ENCODE results near the gene HS2ST1. TPM values are rescaled to one million over a fixed set of nuclear protein-coding genes. Genes with fewer than 3 reads are reported as not detected.
"Not testable (repeated sequence)": the region's sequence is repeated elsewhere in the genome, so short reads cannot be mapped to it uniquely, and the experiment has no call there.

HS2ST1 gene
- total and polyA plus RNA-seq, 10 of the 15 experiments (the other 5 are each of a cell fraction or from before 2014, with no cell fraction given): 5.4 to 30.8 (median 18.6) TPM

GRCh38 chr1:86988835-86989234 lies 74.4 kb downstream of the HS2ST1 start:
- in situ Hi-C loops (cut with MboI): no loop called here
- ATAC-seq (no peak), DNase-seq (ENCODE audit: low read depth, low spot score) (no peak), FAIRE-seq (no peak)
- whole genome bisulfite sequencing (ENCODE audit: insufficient coverage, insufficient replicate concordance, low lambda C conversion rate, missing lambda C conversion rate): 98% methylated on average over 7 of the region's 7 CpGs
- RAD21 ChIA-PET (ENCODE audit: unreplicated experiment): no interaction called here
- Histone ChIP-seq H3K4me3 (no peak overlapping the region), H2AFZ (ENCODE audit: control insufficient read depth, low read depth, low read length) (no peak overlapping the region), H3K36me3 (ENCODE audit: control insufficient read depth in 2 of 2, insufficient read depth in 2 of 2, low read length in 1 of 2) (no peaks in the 10 kb centered on the region), H3K9ac (ENCODE audit: control insufficient read depth, insufficient read depth, low read length) (no peak overlapping the region), H4K20me1 (ENCODE audit: control insufficient read depth, insufficient read depth) (no peaks in the 10 kb centered on the region), H3K9me3 (replicated peaks; ENCODE audit: control insufficient read depth, insufficient read depth, low read length) (no peaks in the 10 kb centered on the region), H3K27me3 (replicated peaks in 1 of 2; ENCODE audit: control insufficient read depth in 2 of 2, insufficient read depth in 2 of 2, low read length in 1 of 2) (no peaks in the 10 kb centered on the region), H3K4me2 (ENCODE audit: control insufficient read depth, insufficient read depth) (no peak overlapping the region), H3K79me2 (ENCODE audit: control insufficient read depth, insufficient read depth, low read length) (no peaks in the 10 kb centered on the region; the same call in 1 of the 2 replicates), H3K4me1 (ENCODE audit: control insufficient read depth, insufficient read depth, low read length) (no peaks in the 10 kb centered on the region), H3K27ac (ENCODE audit: control insufficient read depth, insufficient read depth) (no peak overlapping the region)
- POLR2A ChIA-PET: interaction anchor here (1.0 kb wide), 1 partner anchor 11 kb away, joined by 3 read pairs; no protein-coding TSS in a partner anchor
- CTCF ChIA-PET: interaction anchor here (1.7 kb wide), 1 partner anchor 12 kb away, joined by 6 read pairs; no protein-coding TSS in a partner anchor
- SMC1A ChIA-PET (ENCODE audit: uncharacterized antibody, unreplicated experiment): interaction anchor here (0.9 to 1.0 kb wide), 3 partner anchors 12 to 57 kb away, joined by 3 to 4 read pairs (median 3); no protein-coding TSS in a partner anchor
- no peak for TF ChIP-seq CTCF (IDR thresholded peaks at IDR 0.05 in 2 of 3, conservative IDR thresholded peaks at IDR 0.05 in 1 of 3; ENCODE audit: control insufficient read depth in 2 of 3, extremely low read depth in 1 of 3, insufficient read depth in 1 of 3, low read depth in 3 of 3, low read length in 3 of 3)
- TF ChIP-seq ESRRA (IDR thresholded peaks at IDR 0.05; ENCODE audit: low read length): no peak
- TF ChIP-seq ZNF207 (IDR thresholded peaks at IDR 0.05; ENCODE audit: borderline replicate concordance): no peak
- TF ChIP-seq SMC3 (IDR thresholded peaks at IDR 0.05; ENCODE audit: borderline replicate concordance, low read length): no peak
- TF ChIP-seq ASH2L (IDR thresholded peaks at IDR 0.05; ENCODE audit: borderline replicate concordance, low read depth): no peak
- TF ChIP-seq E4F1 (IDR thresholded peaks at IDR 0.05; ENCODE audit: borderline replicate concordance, partially characterized antibody): no peak
- no peak for TF ChIP-seq JUND (IDR thresholded peaks at IDR 0.05; ENCODE audit: low read depth, low read length)
- no peak for TF ChIP-seq ATF3 (IDR thresholded peaks at IDR 0.05; ENCODE audit: borderline replicate concordance, extremely low read depth, low read depth, low read length)
- TF ChIP-seq IRF3 (IDR thresholded peaks at IDR 0.05): no peak
- no peak for TF ChIP-seq HDAC6 (IDR thresholded peaks at IDR 0.05; ENCODE audit: unreplicated experiment)
- BruUV-seq (replicated peaks): no TSS peak
- intact Hi-C loops (cut with micrococcal nuclease; ENCODE audit: unreplicated experiment): no loop called here

- POLR2A ChIA-PET; H2AFZ ChIP-seq (ENCODE audit: control insufficient read depth, low read depth, low read length); H3K4me2 ChIP-seq (ENCODE audit: control insufficient read depth, insufficient read depth); H3K36me3 ChIP-seq (ENCODE audit: control insufficient read depth in 2 of 2, insufficient read depth in 2 of 2, low read length in 1 of 2); DNase-seq (ENCODE audit: low read depth, low spot score); FAIRE-seq; in situ Hi-C loops (cut with MboI); intact Hi-C loops (cut with micrococcal nuclease; ENCODE audit: unreplicated experiment); H3K79me2 ChIP-seq (ENCODE audit: control insufficient read depth, insufficient read depth, low read length); BruUV-seq (replicated peaks); CTCF ChIA-PET; H3K27me3 ChIP-seq (replicated peaks in 1 of 2; ENCODE audit: control insufficient read depth in 2 of 2, insufficient read depth in 2 of 2, low read length in 1 of 2); RAD21 ChIA-PET (ENCODE audit: unreplicated experiment); H3K4me3 ChIP-seq; H3K27ac ChIP-seq (ENCODE audit: control insufficient read depth, insufficient read depth); ATAC-seq; H4K20me1 ChIP-seq (ENCODE audit: control insufficient read depth, insufficient read depth); H3K4me1 ChIP-seq (ENCODE audit: control insufficient read depth, insufficient read depth, low read length); H3K9ac ChIP-seq (ENCODE audit: control insufficient read depth, insufficient read depth, low read length); H3K9me3 ChIP-seq (replicated peaks; ENCODE audit: control insufficient read depth, insufficient read depth, low read length): not testable (repeated sequence)
- SMC1A ChIA-PET (ENCODE audit: uncharacterized antibody, unreplicated experiment): interaction anchor here (0.9 to 1.1 kb wide), 4 partner anchors 13 to 77 kb away, joined by 3 to 4 read pairs (median 3); no protein-coding TSS in a partner anchor
- WGBS (ENCODE audit: insufficient coverage, insufficient replicate concordance, low lambda C conversion rate, missing lambda C conversion rate): 63% methylated on average over 3 of the region's 3 CpGs
These were observed 75.3 kb downstream of the HS2ST1 start for GRCh38 chr1:86989690-86990089.
